ENCODE measurements around the gene RCAN2.

Gene RCAN2

GRCh38 chr6:46469021-46469420 is 22.2 kb downstream of the RCAN2 start:
- H3K4me1 ChIP-seq: peaks cover 46% of the 10 kb centered on the region
- H3K9me3 ChIP-seq (ENCODE audit: control insufficient read depth, low read length): no peaks in the 10 kb centered on the region
- peak; percentile 9 for TF ChIP-seq CTCF (IDR thresholded peaks at IDR 0.05)
- no peaks in the 10 kb centered on the region for H3K36me3 ChIP-seq (ENCODE audit: control insufficient read depth, insufficient read depth, low read length)
- peak overlapping the region; percentile 65 for H2AFZ ChIP-seq
- H3K27me3 ChIP-seq (ENCODE audit: control insufficient read depth, insufficient read depth, low read length): no peaks in the 10 kb centered on the region
- peak overlapping the region; percentile 76 for H3K27ac ChIP-seq
- H3K79me2 ChIP-seq: no peaks in the 10 kb centered on the region
- H3K4me3 ChIP-seq (ENCODE audit: low read depth, low read length): peak overlapping the region; percentile 7
- no peak overlapping the region for H3K9ac ChIP-seq
- H3K4me2 ChIP-seq (ENCODE audit: low read length): peak overlapping the region; percentile 5

- Histone ChIP-seq H3K27ac (peak overlapping the region; percentile 76), H2AFZ (peak overlapping the region; percentile 65), H3K36me3 (ENCODE audit: control insufficient read depth, insufficient read depth, low read length) (no peaks in the 10 kb centered on the region), H3K4me1 (peaks cover 46% of the 10 kb centered on the region), H3K4me2 (ENCODE audit: low read length) (peak overlapping the region; percentile 5), H3K4me3 (ENCODE audit: low read depth, low read length) (peak overlapping the region; percentile 7), H3K9me3 (ENCODE audit: control insufficient read depth, low read length) (no peaks in the 10 kb centered on the region), H3K9ac (no peak overlapping the region), H3K79me2 (no peaks in the 10 kb centered on the region), H3K27me3 (ENCODE audit: control insufficient read depth, insufficient read depth, low read length) (no peaks in the 10 kb centered on the region)
- TF ChIP-seq CTCF (IDR thresholded peaks at IDR 0.05): no peak
Observed at GRCh38 chr6:46468403-46469010, 22.7 kb downstream of the RCAN2 start.

GRCh38 chr6:46466570-46466969 is 24.7 kb downstream of the RCAN2 start:
- H2AFZ ChIP-seq: peak overlapping the region; percentile 45
- no peak overlapping the region for H3K4me2 ChIP-seq (ENCODE audit: low read length)
- H3K79me2 ChIP-seq: no peaks in the 10 kb centered on the region
- H3K4me1 ChIP-seq: peaks cover 46% of the 10 kb centered on the region
- H3K27me3 ChIP-seq (ENCODE audit: control insufficient read depth, insufficient read depth, low read length): no peaks in the 10 kb centered on the region
- no peak overlapping the region for H3K9ac ChIP-seq
- no peak for TF ChIP-seq CTCF (IDR thresholded peaks at IDR 0.05)
- H3K36me3 ChIP-seq (ENCODE audit: control insufficient read depth, insufficient read depth, low read length): no peaks in the 10 kb centered on the region
- no peak overlapping the region for H3K4me3 ChIP-seq (ENCODE audit: low read depth, low read length)
- H3K9me3 ChIP-seq (ENCODE audit: control insufficient read depth, low read length): no peaks in the 10 kb centered on the region
- peak overlapping the region; percentile 59 for H3K27ac ChIP-seq

- H3K36me3 ChIP-seq (ENCODE audit: control insufficient read depth, insufficient read depth, low read length): no peaks in the 10 kb centered on the region
- peak overlapping the region; percentile 59 for H3K27ac ChIP-seq
- H3K27me3 ChIP-seq (ENCODE audit: control insufficient read depth, insufficient read depth, low read length): no peaks in the 10 kb centered on the region
- H3K9ac ChIP-seq: no peak overlapping the region
- no peaks in the 10 kb centered on the region for H3K9me3 ChIP-seq (ENCODE audit: control insufficient read depth, low read length)
- no peak overlapping the region for H3K4me3 ChIP-seq (ENCODE audit: low read depth, low read length)
- TF ChIP-seq CTCF (IDR thresholded peaks at IDR 0.05): no peak
- H3K4me2 ChIP-seq (ENCODE audit: low read length): no peak overlapping the region
- peaks cover 46% of the 10 kb centered on the region for H3K4me1 ChIP-seq
- H3K79me2 ChIP-seq: no peaks in the 10 kb centered on the region
- peak overlapping the region; percentile 45 for H2AFZ ChIP-seq
Observed at GRCh38 chr6:46465294-46466165, 25.7 kb downstream of the RCAN2 start.
